GM23248 (cell line): ENCODE data around the gene DNAAF9.

Source experiments
- EZH2 ChIP-seq: fragments of 200-600 bp; sonication (generic); IDR thresholded peaks from 2 replicates; pipeline ENCODE4 v1.6.1; 2018; ENCODE audit warnings: antibody characterized with exemption, mild to moderate bottlenecking; ENCODE audit not compliant: insufficient read depth, poor library complexity, severe bottlenecking
- EZH2phosphoT487 ChIP-seq: fragments of 200-600 bp; sonication (generic); IDR thresholded peaks from 2 replicates; pipeline ENCODE4 v1.6.1; 2018; ENCODE audit warnings: antibody characterized with exemption, moderate library complexity, mild to moderate bottlenecking, low read depth; ENCODE audit not compliant: insufficient read depth

GRCh38 chr20:3423126-3423525 is 15.7 kb upstream of the DNAAF9 start:
- TF ChIP-seq EZH2phosphoT487 = no peak
- TF ChIP-seq EZH2 = no peak
